HAP-1 (cell line): Measurements from ENCODE around the gene CAMK1D.
"Not testable (repeated sequence)": the region's sequence is repeated elsewhere in the genome, so short reads cannot be mapped to it uniquely, and the experiment has no call there.

Source experiments
- DNase-seq, 2 experiments: peaks; one replicate each; pipeline ENCODE4 v3.0.0-alpha.2; 2016 to 2020; ENCODE audit warnings: low spot score in 2 of 2
- H3K27me3 ChIP-seq: fragments of 250-450 bp; sonication (Bioruptor Pico); 2 replicates; pipeline ENCODE4 v1.5.1; 2020; ENCODE audit warnings: low read depth, mild to moderate bottlenecking, moderate library complexity
- H3K36me3 ChIP-seq: fragments of 250-450 bp; sonication (Bioruptor Pico); replicated peaks from 2 replicates; pipeline ENCODE4 v1.5.1; 2020; ENCODE audit warnings: mild to moderate bottlenecking
- H3K4me1 ChIP-seq: fragments of 250-450 bp; sonication (Bioruptor Pico); 2 replicates; pipeline ENCODE4 v1.5.1; 2020; ENCODE audit warnings: mild to moderate bottlenecking
- H3K4me3 ChIP-seq: fragments of 250-450 bp; sonication (Bioruptor Pico); 2 replicates; pipeline ENCODE4 v1.5.1; 2020; ENCODE audit warnings: mild to moderate bottlenecking, moderate library complexity
- H3K9me3 ChIP-seq: fragments of 250-450 bp; sonication (Bioruptor Pico); 2 replicates; pipeline ENCODE4 v1.5.1; 2020; ENCODE audit warnings: mild to moderate bottlenecking, moderate library complexity
- in situ Hi-C: fragments of 300-500 bp; cut with MboI; formaldehyde crosslinking; loops from 3 replicates; pipeline ENCODE4 v1.14.3; 2020; ENCODE audit warnings: low sequenced_read_pairs, inconsistent platforms, mixed read lengths

The CAMK1D gene

DNA sequence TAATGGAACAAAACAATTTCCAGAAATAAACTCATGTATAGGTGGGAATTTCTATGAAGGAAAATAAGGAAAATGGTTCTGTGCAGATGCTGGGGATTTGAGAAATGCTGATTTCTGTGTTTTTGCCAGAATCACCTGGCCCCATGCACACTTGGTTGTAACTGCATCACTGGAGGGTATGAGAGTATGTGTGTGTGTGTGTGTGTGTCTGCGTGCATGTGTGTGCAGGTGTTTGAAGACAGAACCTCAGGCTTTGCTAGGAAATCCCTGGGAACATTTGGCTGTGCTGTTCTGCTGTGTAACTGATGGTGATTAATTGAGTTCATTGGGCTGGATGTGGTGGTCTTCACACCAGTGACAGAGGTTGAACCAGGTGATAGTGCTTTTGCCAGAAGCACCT lies 141.6 kb downstream of the CAMK1D start:
- Histone ChIP-seq H3K9me3 (no peaks in the 10 kb centered on the region), H3K36me3 (no peaks in the 10 kb centered on the region), H3K4me3 (no peak overlapping the region), H3K4me1 (no peaks in the 10 kb centered on the region), H3K27me3 (no peaks in the 10 kb centered on the region)
- DNase-seq: no peak
- in situ Hi-C loops: no loop called here

DNA sequence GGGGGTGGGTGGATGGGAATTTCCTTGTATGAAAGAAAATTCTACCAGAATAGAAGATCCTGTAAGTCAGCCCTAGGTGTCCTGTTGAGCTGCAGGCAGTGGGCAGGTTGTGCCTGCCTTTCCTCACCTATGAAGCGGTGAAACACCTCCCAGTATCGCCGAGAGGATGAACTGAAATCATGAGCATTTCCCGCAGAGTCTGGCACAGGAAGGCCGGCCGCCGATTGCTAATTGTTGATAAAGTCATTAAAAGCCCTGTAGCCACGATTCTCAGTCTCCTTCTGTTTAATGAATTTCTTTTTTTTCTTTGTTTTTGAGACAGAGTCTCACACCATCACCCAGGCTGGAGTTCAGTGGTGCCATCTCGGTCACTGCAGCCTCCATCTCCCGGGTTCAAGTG lies 142.1 kb downstream of the CAMK1D start:
- no peaks in the 10 kb centered on the region for H3K36me3 ChIP-seq
- no peaks in the 10 kb centered on the region for H3K27me3 ChIP-seq
- H3K9me3 ChIP-seq: no peaks in the 10 kb centered on the region
- no peak for DNase-seq
- in situ Hi-C loops: no loop called here
- no peaks in the 10 kb centered on the region for H3K4me1 ChIP-seq
- H3K4me3 ChIP-seq: no peak overlapping the region

DNA sequence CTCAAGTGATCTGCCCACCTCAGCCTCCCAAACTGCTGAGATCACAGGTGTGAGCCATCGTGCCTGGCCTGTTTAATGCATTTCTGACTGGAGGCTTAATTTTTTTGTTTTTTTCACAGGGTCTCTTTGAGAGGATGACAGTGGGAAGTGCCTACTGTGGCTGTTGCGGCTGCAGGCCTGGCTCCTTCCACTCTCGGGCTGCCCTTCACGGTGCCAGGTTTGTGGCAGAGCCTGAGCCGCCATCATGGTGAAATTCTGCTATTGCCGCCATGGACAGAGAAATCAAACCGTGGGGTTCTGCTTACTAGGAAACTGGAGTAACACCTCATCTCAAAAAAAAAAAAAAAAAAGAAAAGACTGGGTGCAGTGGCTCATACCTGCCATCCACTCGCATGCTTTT lies 142.7 kb downstream of the CAMK1D start:
- no peaks in the 10 kb centered on the region for H3K4me1 ChIP-seq
- in situ Hi-C loops: no loop called here
- no peaks in the 10 kb centered on the region for H3K27me3 ChIP-seq
- no peak overlapping the region for H3K4me3 ChIP-seq
- H3K36me3 ChIP-seq: no peaks in the 10 kb centered on the region
- DNase-seq: no peak
- no peaks in the 10 kb centered on the region for H3K9me3 ChIP-seq

DNA sequence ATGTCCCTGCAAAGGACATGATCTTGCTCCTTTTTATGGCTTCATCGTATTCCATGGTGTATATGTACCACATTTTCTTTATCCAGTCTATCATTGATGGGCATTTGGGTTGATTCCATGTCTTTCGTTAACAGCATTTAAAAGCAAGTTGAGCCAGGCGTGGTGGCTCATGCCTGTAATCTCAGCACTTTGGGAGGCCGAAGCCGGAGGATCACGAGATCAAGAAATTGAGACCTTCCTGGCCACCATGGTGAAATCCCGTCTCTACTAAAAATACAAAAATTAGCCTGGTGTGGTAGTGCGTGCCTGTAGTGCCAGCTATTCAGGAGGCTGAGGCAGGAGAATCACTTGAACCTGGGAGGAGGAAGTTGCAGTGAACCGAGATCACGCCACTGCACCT lies 147.7 kb downstream of the CAMK1D start:
- H3K27me3 ChIP-seq, H3K4me3 ChIP-seq, DNase-seq, H3K9me3 ChIP-seq, H3K36me3 ChIP-seq, in situ Hi-C loops: not testable (repeated sequence)
- H3K4me1 ChIP-seq: peaks cover 18% of the 10 kb centered on the region

DNA sequence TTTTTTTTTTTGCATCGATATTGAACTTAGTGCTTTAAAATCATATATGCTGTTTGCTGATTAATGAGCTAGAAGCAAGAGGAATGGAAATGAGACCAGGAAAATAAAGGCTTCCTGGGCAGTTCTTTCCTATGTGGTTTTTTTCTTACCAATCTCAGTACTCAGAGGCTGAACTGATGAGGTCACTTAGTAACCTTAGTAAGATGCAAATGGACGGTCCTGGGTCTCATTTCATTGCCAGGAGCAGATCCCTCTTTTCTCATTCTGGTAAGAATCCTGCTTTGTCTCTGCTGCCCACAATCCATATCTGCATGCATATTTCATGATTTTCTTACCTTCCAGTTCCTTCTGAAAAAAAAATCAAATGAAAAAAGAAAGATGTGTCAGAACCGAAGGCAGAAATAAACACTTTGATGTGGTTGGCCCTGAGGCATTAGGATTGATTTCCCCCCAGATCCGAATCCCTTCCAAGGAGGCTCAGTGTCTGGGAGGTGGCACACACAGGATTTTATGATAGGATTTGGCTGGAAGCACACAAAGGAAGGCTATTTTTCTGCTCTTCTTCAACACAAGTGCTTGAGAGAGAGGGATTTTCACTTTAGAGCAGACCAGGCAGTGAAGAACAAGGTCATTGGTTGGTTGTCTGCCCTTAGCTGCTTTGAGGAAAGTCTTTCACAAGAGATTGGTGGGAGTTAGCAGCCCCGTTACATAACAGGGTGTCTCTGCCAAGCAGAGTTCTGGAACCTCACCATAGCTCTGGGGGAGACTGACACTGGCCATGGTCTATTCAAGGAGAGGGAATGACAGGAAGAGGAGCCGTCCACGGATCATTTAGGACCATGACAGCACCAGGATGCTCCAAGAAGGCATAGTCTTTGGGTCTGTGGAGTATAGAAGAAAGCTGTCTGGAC lies 150.0 kb downstream of the CAMK1D start:
- no peaks in the 10 kb centered on the region for H3K36me3 ChIP-seq
- in situ Hi-C loops: no loop called here
- H3K4me1 ChIP-seq: peaks cover 28% of the 10 kb centered on the region
- H3K9me3 ChIP-seq: no peaks in the 10 kb centered on the region
- DNase-seq: no peak
- no peak overlapping the region for H3K4me3 ChIP-seq
- H3K27me3 ChIP-seq: no peaks in the 10 kb centered on the region

DNA sequence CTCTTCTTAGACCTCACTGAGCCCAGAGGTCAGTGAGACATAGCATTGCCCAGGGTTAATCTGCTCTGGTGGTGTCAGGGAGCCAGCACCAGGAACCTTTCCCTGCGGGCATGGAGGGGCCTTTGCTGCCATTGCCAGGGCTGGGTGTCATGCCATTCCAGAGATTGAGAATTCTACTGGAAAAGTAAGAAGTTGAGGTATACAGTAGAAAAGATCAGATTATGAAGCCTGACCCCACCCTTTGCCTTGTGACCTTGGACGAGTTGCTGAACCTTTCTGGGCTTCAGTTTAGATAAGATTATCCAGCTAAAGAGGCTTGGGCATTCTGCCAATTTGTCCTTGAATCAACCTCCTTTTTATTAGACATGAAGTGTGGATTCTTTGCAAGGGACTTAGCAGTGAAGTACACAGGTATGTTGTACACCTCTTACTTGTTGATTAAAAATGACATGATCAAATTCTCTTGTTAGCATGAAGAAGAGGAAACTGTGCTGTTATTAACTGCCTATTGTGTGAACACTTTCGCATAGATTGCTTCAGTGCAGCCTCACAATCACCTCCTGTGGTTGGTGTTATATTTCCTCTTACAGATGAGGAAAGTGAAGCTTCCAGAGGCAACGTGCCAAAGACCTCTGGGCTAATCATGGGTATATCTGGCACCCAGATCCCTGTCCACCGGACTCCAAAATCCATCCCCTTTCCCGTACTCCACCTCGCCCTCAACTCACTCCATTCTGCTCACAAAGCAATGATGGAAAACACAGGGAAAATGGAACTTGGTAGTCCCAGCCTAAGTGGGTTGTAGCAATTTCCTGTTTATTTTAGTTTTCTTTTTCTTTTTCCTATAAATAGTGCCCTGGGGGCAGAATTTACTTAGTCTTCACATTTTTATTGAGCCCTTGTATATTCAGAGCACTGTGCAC lies 151.3 kb downstream of the CAMK1D start:
- in situ Hi-C loops: no loop called here
- no peaks in the 10 kb centered on the region for H3K9me3 ChIP-seq
- DNase-seq: peak; percentile 41 to 45
- H3K4me1 ChIP-seq: peaks cover 28% of the 10 kb centered on the region
- no peaks in the 10 kb centered on the region for H3K27me3 ChIP-seq
- no peaks in the 10 kb centered on the region for H3K36me3 ChIP-seq
- no peak overlapping the region for H3K4me3 ChIP-seq

DNA sequence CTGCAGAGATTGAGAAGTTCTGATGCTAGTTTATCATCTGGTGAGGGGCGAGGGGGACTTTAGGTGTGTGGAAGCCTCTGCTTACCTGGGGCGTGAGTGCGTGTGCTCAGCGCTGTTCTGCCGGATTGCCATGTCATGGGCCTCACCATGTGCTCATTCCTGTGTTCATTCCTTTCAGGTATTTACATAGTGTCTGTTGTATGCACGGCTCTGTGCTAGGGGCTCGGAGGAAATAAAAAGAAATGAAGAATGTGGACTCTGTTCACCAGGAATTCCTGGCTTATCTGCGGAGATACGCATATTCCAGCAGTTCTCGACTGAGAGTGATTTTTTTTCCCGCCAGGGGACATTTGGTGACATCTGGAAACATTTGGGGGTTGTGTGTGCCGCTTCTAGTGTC lies 152.0 kb downstream of the CAMK1D start:
- no peak for DNase-seq

DNA sequence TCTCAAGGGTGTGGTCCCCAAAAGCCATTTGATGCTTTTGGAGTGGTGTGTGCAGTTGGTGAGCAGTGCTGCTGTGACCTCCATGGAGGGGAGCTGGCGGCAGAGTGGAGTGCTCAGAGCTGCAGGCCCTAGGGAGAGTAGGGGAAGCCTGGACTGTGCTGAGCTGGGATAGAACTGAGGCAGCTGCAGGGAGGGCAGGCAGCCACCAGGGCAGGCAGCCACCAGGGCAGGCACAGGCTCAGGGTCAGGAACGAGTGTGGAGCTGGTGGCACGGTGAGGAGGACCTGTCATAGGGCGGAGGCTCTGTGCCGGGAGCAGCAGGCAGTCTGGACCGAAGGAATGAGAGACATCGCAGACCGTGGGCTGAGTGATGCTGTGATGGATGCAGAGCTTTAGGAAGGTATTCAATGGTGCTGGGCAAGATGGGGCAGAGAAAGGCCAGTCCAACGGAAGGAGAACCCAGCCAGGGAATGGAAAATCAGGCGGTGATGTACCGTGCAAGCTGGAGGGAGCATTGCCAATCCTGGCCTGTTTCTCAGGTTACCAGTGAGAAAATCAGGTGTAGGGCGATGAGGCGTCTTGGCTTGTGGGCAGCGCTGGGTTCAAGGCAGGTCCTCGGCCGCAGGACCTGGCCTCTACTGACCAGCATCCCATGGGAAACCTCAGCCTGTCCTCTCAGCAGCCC lies 152.6 kb downstream of the CAMK1D start:
- in situ Hi-C loops: no loop called here

More for the DNA sequence above, 152.0 kb downstream of the CAMK1D start:
- Histone ChIP-seq H3K4me3 (no peak overlapping the region), H3K4me1 (peaks cover 28% of the 10 kb centered on the region), H3K36me3 (no peaks in the 10 kb centered on the region), H3K27me3 (no peaks in the 10 kb centered on the region), H3K9me3 (no peaks in the 10 kb centered on the region)
- in situ Hi-C loops: no loop called here

DNA sequence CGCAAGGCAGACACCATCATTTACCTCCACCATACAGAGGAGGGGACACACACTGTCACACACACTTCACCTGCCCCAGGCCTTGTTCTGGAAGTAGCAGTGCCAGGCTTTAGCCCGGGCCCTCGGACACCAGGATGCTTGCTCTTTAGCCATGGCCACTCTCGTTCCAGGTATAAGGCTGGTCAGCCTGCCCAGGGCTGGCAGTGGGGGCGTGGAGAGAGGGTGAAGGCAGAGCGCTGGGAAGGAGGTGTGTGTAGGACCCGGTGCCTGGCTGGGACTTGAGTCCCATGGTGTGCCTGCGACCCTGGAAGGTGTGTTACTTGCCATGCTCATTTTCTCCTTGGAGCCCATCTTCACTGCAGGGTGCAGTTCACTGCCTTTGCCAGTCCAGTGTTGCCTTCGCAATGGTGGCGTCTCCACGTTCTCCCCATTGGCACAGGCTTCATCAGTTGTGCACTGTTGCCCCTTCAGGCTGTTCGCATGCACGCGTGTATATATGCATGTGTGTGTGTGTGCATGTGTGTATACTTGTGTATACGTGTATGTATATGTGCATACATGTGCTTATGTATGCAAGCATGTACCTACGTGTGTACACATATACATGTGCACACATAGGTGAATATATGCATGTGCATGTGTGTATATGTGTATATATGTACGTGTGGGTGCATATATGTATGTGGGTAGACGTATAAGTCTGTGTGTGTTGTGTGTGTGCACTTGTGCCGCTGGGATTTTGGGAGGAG lies 153.4 kb downstream of the CAMK1D start:
- Histone ChIP-seq H3K4me3 (no peak overlapping the region), H3K9me3 (no peaks in the 10 kb centered on the region), H3K27me3 (no peaks in the 10 kb centered on the region), H3K36me3 (no peaks in the 10 kb centered on the region), H3K4me1 (peaks cover 28% of the 10 kb centered on the region)
- peak in 1 of 2 experiments; percentile 8 for DNase-seq
- in situ Hi-C loops: no loop called here

More for the DNA sequence above, 152.6 kb downstream of the CAMK1D start:
- H3K27me3 ChIP-seq: no peaks in the 10 kb centered on the region
- no peaks in the 10 kb centered on the region for H3K36me3 ChIP-seq
- H3K9me3 ChIP-seq: no peaks in the 10 kb centered on the region
- H3K4me1 ChIP-seq: peaks cover 28% of the 10 kb centered on the region
- peak in 1 of 2 experiments; percentile 7 for DNase-seq
- no peak overlapping the region for H3K4me3 ChIP-seq

DNA sequence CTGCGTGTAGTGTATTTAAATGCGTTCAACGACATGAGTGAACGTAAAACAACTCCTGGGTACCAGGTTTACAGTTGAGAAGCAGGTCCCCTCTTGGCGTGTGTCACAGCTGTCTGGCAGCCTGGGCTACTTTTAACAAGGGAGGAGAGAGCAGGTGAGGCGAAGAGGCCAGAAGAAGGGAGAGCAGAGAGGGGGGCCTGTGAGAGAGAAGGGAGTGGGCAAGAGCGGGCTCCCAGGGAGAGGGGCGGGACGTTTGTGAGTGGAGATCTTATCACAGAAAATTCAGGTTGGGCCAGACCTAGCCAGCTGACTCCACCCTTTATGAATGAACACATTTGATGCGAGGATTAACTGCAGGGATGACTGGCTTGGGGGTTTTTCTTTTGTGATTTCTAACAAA lies 154.0 kb downstream of the CAMK1D start:
- no peak overlapping the region for H3K4me3 ChIP-seq
- H3K36me3 ChIP-seq: no peaks in the 10 kb centered on the region
- DNase-seq: peak; percentile 32 to 50
- H3K4me1 ChIP-seq: peaks cover 28% of the 10 kb centered on the region
- H3K9me3 ChIP-seq: no peaks in the 10 kb centered on the region
- in situ Hi-C loops: no loop called here
- H3K27me3 ChIP-seq: no peaks in the 10 kb centered on the region

DNA sequence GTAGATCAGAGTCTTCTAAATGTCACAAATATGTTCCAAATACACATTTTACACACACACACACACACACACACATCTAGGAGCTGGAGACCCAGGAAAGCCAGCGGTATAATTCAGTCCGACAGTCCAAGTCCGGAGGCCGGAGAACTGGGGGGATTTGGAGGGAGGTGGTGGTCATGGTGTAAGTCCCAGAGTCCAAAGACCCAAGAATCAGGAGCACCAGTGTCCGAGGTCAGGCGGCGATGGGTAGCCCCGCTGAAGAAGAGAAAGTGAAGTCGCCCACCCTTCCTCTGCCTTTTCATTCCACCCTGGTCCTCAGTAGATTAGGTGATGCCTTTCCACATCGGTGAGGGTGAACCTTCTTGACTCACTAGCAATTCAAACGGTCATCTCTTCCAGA lies 154.8 kb downstream of the CAMK1D start:
- in situ Hi-C loops: no loop called here
- DNase-seq: no peak
- H3K4me3 ChIP-seq: no peak overlapping the region
- no peaks in the 10 kb centered on the region for H3K36me3 ChIP-seq
- no peaks in the 10 kb centered on the region for H3K27me3 ChIP-seq
- H3K9me3 ChIP-seq: no peaks in the 10 kb centered on the region
- H3K4me1 ChIP-seq: peaks cover 27% of the 10 kb centered on the region

DNA sequence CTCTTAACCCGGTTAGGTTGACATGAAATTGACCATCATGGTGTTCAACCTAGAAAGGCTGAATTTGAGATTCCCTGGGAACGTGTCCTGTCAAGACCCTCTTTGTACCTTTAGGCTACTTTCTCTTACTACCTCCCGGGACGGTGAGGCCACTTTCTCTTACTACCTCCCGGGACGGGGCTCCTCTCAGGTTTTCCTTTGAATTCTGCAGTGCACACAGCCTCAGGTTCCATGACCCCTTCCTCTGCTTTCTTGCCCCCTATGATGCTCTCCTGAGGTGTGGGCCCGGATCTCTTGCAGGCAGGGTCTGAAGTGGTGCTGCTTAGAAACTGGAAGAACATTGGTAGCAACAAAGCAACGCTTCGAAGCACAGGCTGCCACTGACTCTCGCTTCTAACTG lies 155.3 kb downstream of the CAMK1D start:
- no peak overlapping the region for H3K4me3 ChIP-seq
- H3K4me1 ChIP-seq: peaks cover 23% of the 10 kb centered on the region
- no peaks in the 10 kb centered on the region for H3K27me3 ChIP-seq
- H3K36me3 ChIP-seq: no peaks in the 10 kb centered on the region
- in situ Hi-C loops: no loop called here
- peak in 1 of 2 experiments; percentile 2 for DNase-seq
- H3K9me3 ChIP-seq: no peaks in the 10 kb centered on the region

DNA sequence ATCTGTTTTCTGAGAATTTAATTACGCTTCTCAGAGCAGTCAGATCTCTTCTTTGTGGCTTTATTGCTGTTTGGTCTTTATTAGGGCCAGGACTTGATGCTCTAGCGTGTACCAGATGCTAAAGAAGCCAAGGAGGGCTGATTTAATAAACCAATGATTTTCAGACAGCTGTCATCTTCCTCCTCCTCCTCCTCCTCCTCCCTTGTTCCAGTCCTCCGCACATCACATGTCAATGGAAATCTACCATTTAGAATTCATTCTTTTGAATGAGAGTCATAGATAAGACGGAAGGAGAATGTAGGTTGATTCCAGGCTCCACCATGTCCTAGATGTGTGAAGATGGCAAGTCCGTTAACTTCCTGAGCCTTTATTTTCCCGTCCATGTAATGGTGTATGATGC lies 156.3 kb downstream of the CAMK1D start:
- in situ Hi-C loops: no loop called here
- Histone ChIP-seq H3K9me3 (no peaks in the 10 kb centered on the region), H3K4me3 (no peak overlapping the region), H3K4me1 (peaks cover 14% of the 10 kb centered on the region), H3K27me3 (no peaks in the 10 kb centered on the region), H3K36me3 (no peaks in the 10 kb centered on the region)
- no peak for DNase-seq
